Gastroesophageal sphincter (tissue), 4 donors: Measurements from ENCODE around the gene HOGA1. TPM values are rescaled to one million over a fixed set of nuclear protein-coding genes. Genes with fewer than 3 reads are reported as not detected.

ENCODE experiments used
- ATAC-seq: fragments of 150-250 bp; one replicate; pipeline ENCODE4 v1.9.1; 2016; ENCODE audit warnings: mild to moderate bottlenecking, moderate library complexity
- H3K27ac ChIP-seq, 4 donors: fragments of 200-600 bp; sonication (generic) in 3 of 4; 1 replicate in 3 of 4; 2 replicates in 1 of 4; pipeline ENCODE4 v1.5.1; 2016 to 2019
- H3K27me3 ChIP-seq: fragments of 200-600 bp; sonication (generic); one replicate; pipeline ENCODE4 v1.5.1; 2019
- H3K36me3 ChIP-seq, 2 donors: fragments of 200-600 bp; sonication (generic); one replicate each; pipeline ENCODE4 v1.5.1; 2019; ENCODE audit warnings: control low read depth in 1 of 2
- H3K4me1 ChIP-seq, 3 donors: fragments of 200-600 bp; sonication (generic); 1 replicate in 2 of 3; 2 replicates in 1 of 3; pipeline ENCODE4 v1.5.1; 2016 to 2019; ENCODE audit warnings: control low read depth in 2 of 3
- H3K4me3 ChIP-seq, 2 donors: fragments of 200-600 bp; sonication (generic); one replicate each; pipeline ENCODE4 v1.5.1; 2019; ENCODE audit warnings: mild to moderate bottlenecking in 1 of 2, moderate library complexity in 1 of 2
- H3K9me3 ChIP-seq, 3 donors: fragments of 200-600 bp; sonication (generic); one replicate each; pipeline ENCODE4 v1.5.1; 2017 to 2019; ENCODE audit warnings: control low read depth in 2 of 3
- EP300 ChIP-seq: sonication (generic); formaldehyde crosslinking; IDR thresholded peaks from one replicate; pipeline ENCODE4 v1.6.1; 2017; ENCODE audit warnings: antibody characterized with exemption, mild to moderate bottlenecking
- POLR2A ChIP-seq, 2 donors: fragments of 450-650 bp; IDR thresholded peaks; one replicate each; pipeline ENCODE4 v1.6.1; 2017; ENCODE audit warnings: antibody characterized with exemption in 2 of 2, mild to moderate bottlenecking in 2 of 2, moderate library complexity in 1 of 2
- POLR2AphosphoS5 ChIP-seq: sonication (generic); formaldehyde crosslinking; IDR thresholded peaks from one replicate; pipeline ENCODE4 v1.6.1; 2017; ENCODE audit warnings: antibody characterized with exemption
- WGBS, 2 donors: methylation state at CpG; one replicate each; pipeline ENCODE4 v1.1.5; 2018; ENCODE audit warnings: low coverage in 1 of 2; 5-methylcytosine and 5-hydroxymethylcytosine counted together
- total RNA-seq, 4 donors: library from RNA; depleted of rRNA; stranded (reverse); fragments of >200 nt; gene quantifications; one replicate each; pipeline ENCODE4 v1.1.0, GENCODE V29; 2016
- TF ChIP-seq, protein P1 (sequence below), 4 experiments: fragments of 200-600 bp in 2 of 4; fragments of 450-650 bp in 2 of 4; sonication (generic) in 1 of 4; IDR thresholded peaks; one replicate each; pipeline ENCODE4 v1.5.1; 2017 to 2019; ENCODE audit warnings: antibody characterized with exemption in 4 of 4, mild to moderate bottlenecking in 2 of 4, moderate library complexity in 2 of 4

HOGA1 gene
- 1 to 10 TPM in 2 of 4 donors, under 1 TPM in 2; 0.62 to 2.5 (median 1.1) TPM for total RNA-seq

DNA sequence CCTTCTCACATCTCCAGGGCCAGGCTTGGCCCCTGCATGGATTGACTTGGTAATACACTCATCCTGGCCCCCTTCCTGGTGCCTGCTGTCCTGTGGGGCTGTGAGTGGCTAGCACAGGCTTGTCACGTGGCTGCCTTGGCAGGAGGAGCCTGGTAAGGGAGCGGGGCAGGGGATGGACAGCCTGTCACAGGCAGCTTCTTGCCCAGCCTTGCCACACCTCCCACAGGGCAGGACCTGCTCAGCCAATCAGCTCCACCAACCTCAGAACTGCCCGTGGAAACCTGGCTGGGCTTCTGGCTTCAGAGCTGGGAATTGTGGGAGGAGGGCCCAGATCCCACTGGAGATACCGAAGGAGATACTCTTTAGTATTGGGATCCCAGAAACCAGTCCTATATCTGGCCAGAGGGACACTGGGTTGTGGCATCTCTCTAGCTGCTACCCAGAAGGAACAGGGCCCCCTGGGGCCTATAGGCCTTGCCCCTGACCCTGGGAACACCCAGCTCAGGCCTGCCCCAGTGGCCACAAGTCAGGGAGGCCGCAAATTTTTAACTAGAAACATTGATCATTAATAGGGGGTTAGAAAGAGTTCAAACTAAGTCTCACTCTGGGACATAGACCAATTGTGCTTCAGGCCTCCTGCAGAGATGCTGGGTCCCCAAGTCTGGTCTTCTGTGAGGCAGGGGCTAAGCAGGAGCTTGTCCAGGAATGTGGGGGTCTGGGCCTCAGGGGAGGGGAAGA is at the start of gene HOGA1:
Gene HOGA1 (plus strand): TSS at position 330 of the 738 bp plus-strand sequence. CDS start 315 bp downstream, at position 645.
- peak; percentile 86 for ATAC-seq
- Histone ChIP-seq H3K9me3 (no peaks in the 10 kb centered on the region), H3K36me3 (no peaks in the 10 kb centered on the region), H3K4me3 (no peak within 1 kb of the TSS), H3K27me3 (no peaks in the 10 kb centered on the region), H3K27ac (peak within 1 kb of the TSS in 1 of 4 donors; percentile 46), H3K4me1 (no peaks in the 10 kb centered on the region)
- no CpG with 5 or more reads among the region's 5 CpGs for WGBS, 2 donors
- no peak for TF ChIP-seq POLR2A (IDR thresholded peaks at IDR 0.05)
- no peak for TF ChIP-seq EP300
- TF ChIP-seq POLR2AphosphoS5: no peak
- TF ChIP-seq, protein P1, sequence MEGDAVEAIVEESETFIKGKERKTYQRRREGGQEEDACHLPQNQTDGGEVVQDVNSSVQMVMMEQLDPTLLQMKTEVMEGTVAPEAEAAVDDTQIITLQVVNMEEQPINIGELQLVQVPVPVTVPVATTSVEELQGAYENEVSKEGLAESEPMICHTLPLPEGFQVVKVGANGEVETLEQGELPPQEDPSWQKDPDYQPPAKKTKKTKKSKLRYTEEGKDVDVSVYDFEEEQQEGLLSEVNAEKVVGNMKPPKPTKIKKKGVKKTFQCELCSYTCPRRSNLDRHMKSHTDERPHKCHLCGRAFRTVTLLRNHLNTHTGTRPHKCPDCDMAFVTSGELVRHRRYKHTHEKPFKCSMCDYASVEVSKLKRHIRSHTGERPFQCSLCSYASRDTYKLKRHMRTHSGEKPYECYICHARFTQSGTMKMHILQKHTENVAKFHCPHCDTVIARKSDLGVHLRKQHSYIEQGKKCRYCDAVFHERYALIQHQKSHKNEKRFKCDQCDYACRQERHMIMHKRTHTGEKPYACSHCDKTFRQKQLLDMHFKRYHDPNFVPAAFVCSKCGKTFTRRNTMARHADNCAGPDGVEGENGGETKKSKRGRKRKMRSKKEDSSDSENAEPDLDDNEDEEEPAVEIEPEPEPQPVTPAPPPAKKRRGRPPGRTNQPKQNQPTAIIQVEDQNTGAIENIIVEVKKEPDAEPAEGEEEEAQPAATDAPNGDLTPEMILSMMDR (IDR thresholded peaks at IDR 0.05): no peak

DNA sequence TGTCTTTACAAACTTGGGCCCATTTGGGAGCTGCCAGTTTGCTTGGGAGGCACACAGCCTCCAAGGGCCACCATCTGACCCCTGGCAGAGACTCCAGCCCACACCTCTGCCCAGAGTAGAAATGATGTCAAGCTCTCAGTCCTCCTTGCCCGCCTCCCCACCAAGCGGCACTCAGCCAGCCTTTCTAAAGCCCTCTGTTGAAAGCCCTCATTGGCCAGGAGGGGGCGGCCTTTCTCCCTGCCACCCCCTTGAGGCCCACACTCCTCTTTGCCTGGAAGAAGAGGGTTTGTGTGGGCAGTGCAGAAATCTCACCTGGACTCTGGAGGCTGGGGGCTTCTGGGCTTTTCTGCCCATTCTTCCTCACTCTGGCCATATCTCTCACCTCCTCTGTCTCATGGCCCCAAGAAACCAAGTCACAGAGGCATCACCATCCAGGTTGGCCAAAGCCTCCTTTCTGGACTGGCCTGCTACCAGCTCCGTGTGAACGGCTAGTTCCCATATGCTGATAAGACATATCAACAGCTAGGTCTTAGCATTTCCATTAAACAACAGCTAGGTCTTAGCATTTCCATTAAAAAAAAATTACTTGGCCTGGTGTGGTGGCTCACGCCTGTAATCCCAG is 49.3 kb upstream of the HOGA1 start:
- no peak overlapping the region for H3K4me3 ChIP-seq
- H3K9me3 ChIP-seq: no peaks in the 10 kb centered on the region
- no peaks in the 10 kb centered on the region for H3K27me3 ChIP-seq
- ATAC-seq: no peak
- TF ChIP-seq POLR2A (IDR thresholded peaks at IDR 0.05): no peak
- TF ChIP-seq POLR2AphosphoS5: no peak
- TF ChIP-seq, protein P1 (IDR thresholded peaks at IDR 0.05): peak in 2 of 4 experiments; percentile 24 to 49
- no peak for TF ChIP-seq EP300
- WGBS, 2 donors: 89 to 90% methylated on average over 3 to 5 of the region's 6 CpGs
- H3K36me3 ChIP-seq: no peaks in the 10 kb centered on the region
- peaks cover 0 to 4% (median 0%) of the 10 kb centered on the region in 3 donors for H3K4me1 ChIP-seq
- no peak overlapping the region for H3K27ac ChIP-seq

DNA sequence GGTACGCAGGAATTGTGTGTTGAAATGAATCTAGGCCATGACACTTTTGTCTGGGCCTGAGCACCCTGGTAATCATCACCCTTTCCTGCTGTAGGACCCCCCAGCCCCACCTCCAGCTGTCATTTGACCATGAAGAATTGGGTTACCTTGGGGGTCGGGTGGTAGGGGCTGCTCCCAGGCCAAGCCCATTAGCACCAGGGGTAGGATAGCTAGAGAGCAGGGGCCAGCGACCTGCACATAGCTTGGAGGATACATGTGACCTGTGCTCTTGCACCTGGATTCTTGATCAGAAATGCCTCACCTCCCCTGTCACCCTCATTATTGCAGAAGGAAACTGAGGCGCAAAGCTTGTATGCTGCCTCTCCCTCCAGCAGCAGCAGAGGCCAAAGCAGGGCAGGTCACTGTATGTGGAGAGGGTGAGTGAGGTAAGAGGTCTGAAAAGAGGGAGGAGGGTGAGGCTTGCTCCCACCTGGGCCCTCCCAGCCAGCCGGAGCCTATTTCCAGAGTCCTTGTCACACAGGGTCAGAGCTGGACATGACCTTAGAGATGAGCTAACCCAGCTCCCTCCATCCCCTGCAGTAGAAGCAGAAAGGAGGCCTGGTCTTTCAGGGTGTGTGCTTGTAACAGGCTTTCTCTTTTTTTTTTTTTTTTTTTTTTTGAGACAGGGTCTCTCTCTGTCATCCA is 46.9 kb upstream of the HOGA1 start:
- H3K36me3 ChIP-seq: no peaks in the 10 kb centered on the region
- no peak for ATAC-seq
- 80 to 95% methylated on average over 1 to 3 of the region's 5 CpGs for WGBS, 2 donors
- peaks cover under 1 to 29% (median 5%) of the 10 kb centered on the region in 3 donors for H3K4me1 ChIP-seq
- no peaks in the 10 kb centered on the region for H3K27me3 ChIP-seq
- no peak for TF ChIP-seq EP300
- TF ChIP-seq, protein P1 (IDR thresholded peaks at IDR 0.05): no peak
- no peak for TF ChIP-seq POLR2A (IDR thresholded peaks at IDR 0.05)
- no peak for TF ChIP-seq POLR2AphosphoS5
- H3K27ac ChIP-seq: no peak overlapping the region
- H3K4me3 ChIP-seq: no peak overlapping the region
- no peaks in the 10 kb centered on the region for H3K9me3 ChIP-seq

DNA sequence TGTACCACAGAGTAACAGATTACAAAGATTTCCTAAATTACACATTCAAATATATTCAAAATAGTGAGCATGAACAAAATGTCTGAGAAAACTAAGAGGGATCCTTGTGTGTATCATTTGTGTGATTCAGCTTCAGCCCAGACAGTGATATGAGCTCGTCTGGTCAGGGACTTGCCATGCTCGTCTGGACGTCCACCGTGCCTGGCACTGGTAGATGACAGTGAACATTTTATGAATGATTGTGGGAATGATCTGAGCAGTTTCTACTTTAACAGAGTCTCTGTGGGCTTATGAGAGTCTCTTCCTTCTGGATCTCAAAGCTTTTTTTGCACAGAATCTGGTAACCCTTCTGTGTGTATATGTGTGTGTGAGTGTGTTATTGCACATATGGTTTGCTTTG is 45.8 kb upstream of the HOGA1 start:
- ATAC-seq: no peak
- Histone ChIP-seq H3K9me3 (no peaks in the 10 kb centered on the region), H3K4me3 (no peak overlapping the region), H3K27me3 (no peaks in the 10 kb centered on the region), H3K36me3 (no peaks in the 10 kb centered on the region), H3K27ac (peak overlapping the region in 1 of 4 donors; percentile 83), H3K4me1 (peaks cover 4 to 40% (median 15%) of the 10 kb centered on the region in 3 donors)
- no peak for TF ChIP-seq POLR2A (IDR thresholded peaks at IDR 0.05)
- no peak for TF ChIP-seq EP300
- TF ChIP-seq, protein P1 (IDR thresholded peaks at IDR 0.05): no peak
- no peak for TF ChIP-seq POLR2AphosphoS5
- 49 to 59% methylated on average over 4 of the region's 4 CpGs for WGBS, 2 donors
